ENCODE results near the gene PLOD3. TPM values are rescaled to one million over a fixed set of nuclear protein-coding genes. Genes with fewer than 3 reads are reported as not detected.

The PLOD3 gene
- total and polyA plus RNA-seq, 9 of the 15 experiments (the other 6 are each of a cell fraction or from before 2014, with no cell fraction given): 2.8 to 101 (median 30.9) TPM

GRCh38 chr7:101233907-101234547, 16.6 kb upstream of the PLOD3 start (continued):
- TF ChIP-seq NRF1 (conservative IDR thresholded peaks at IDR 0.05 in 1 of 2, IDR thresholded peaks at IDR 0.05 in 1 of 2) (no peak; a peak in 1 of 4 replicates), KDM4B (IDR thresholded peaks at IDR 0.05; ENCODE audit: borderline replicate concordance in 2 of 2, low read depth in 1 of 2) (no peak), CHAMP1 (IDR thresholded peaks at IDR 0.05) (no peak), ZNF23 (CRISPR knock-in tag; IDR thresholded peaks at IDR 0.05) (no peak), NFE2 (IDR thresholded peaks at IDR 0.05; ENCODE audit: low read depth) (no peak), ZEB2 (IDR thresholded peaks at IDR 0.05) (peak; percentile 76; the same call in 1 of the 2 replicates), KLF1 (tag; IDR thresholded peaks at IDR 0.05) (no peak), TCF7L2 (IDR thresholded peaks at IDR 0.05; ENCODE audit: low read depth, low read length) (no peak), MAZ (CRISPR knock-in tag; conservative IDR thresholded peaks at IDR 0.05 in 1 of 2, IDR thresholded peaks at IDR 0.05 in 1 of 2) (no peak), HEY1 (CRISPR knock-in tag; IDR thresholded peaks at IDR 0.05; ENCODE audit: borderline replicate concordance) (no peak), ZNF644 (tag; IDR thresholded peaks at IDR 0.05; ENCODE audit: low read depth) (no peak), E2F1 (CRISPR knock-in tag; IDR thresholded peaks at IDR 0.05) (no peak), TFE3 (CRISPR knock-in tag; IDR thresholded peaks at IDR 0.05) (no peak), GABPB1 (CRISPR knock-in tag; IDR thresholded peaks at IDR 0.05) (0 out of 2 replicates have a peak, but pooled peaks have one; percentile 34)

All from K562 (cell line).